ENCODE results near the gene SHISA8.

The SHISA8 gene

DNA sequence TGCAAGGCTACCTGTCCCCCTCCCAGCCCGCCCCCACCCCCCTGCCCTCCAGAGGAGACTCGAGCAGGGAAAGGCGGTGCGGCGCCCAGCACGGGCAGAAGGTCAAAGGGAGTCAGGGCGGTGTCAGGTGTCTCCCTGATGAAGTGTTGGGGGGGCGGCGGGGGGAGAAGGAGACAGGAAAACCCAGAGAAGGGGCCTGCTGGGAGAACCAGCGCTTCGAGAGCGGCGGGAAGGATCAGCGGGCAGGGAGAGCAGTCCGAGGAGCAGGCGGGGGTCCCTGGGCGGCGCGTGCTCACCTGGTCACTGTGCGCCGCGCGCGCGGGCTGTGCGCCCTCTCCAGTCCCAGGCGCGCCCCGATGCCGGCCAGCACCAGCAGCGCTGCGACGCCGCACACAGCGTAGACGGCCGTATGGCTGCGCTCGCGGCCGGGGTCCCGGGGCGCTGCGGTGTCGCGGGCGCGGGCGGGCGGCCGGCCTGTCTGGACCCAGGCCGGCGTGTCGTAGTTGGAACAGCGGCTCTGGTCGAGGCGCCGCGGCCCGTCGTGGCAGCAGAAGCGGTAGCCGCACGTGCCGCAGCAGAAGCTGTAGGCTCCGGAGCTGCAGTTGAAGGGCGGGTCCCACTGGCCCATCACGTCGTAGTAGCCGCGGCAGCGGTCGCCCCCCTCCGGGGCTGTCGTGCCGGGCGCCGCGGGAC lies 886 bp downstream of the SHISA8 start:
- TF ChIP-seq ZNF274 (IDR thresholded peaks at IDR 0.05; ENCODE audit: low read depth, low read length) = no peak
- H3K4me3 ChIP-seq (ENCODE audit: low read length) = no peak overlapping the region; the same call in 1 of the 2 replicates

DNA sequence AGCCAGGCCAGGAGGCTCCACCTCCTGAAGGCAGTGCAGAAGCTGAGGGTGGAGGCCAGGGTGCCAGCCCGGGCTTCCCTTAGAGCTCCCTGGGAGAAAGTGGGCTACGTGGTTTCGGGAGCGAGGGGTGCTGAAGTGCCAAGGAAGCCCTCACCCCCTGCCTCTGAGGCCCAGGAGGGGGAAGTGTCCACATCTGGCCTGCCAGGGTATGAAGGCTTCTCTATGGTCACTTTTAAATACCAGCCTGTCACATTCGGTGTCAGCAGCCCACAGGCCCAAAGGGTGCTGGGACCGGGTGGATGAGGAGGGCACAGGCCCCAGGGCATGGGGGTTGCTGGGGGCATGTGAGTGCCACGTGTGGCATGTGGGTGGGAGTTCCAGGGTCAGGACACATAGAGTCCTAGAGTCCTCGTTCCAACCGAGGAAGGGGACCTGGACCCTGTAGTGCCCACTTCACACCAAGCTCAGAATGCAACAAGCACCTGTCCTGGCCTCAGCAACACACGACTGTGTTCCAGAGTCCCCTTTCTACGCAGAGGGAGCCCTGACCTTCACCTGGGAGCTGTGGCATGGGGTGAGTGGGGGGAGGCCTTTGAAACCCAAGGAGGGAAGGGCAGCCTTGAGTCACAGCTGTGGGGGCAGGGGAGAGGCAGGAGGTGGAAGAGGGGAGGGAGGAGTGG lies 1.7 kb downstream of the SHISA8 start:
- H3K4me3 ChIP-seq (ENCODE audit: low read length) = no peak overlapping the region
- no peak for TF ChIP-seq ZNF274 (IDR thresholded peaks at IDR 0.05; ENCODE audit: low read depth, low read length)

DNA sequence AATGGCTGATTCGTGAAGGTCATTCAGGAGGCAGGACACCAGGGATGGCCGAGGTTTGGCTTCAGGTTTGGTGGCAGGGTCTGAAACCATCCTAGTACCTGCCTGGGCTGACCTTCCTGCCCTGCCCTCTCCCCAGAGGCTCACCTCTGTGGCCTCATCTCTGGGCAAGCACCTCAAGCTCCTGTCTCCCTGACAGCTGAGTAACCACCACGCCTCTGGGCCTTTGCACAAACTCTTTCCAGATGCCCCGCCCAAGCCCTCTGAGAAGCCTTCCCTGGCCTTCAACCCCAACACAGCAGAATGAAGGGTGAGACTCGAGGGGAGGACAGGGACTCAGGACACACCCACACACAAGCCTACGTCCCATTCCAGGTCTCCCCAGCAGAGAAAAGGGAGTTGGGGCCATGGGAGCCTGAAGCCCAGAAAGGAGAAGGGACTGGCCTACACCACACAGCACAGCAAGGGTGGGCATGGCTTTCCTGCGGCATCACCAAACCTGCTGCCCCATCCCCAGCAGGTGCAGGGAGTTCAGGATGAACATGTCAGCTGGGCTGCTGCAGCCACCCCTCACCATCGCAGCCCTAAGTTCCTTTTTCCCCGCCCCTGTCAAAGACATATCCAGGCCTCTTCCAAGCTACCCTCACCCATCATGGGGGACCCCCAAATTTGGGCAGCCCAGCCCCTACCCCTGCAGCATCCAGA lies 2.4 kb downstream of the SHISA8 start:
- TF ChIP-seq ZNF274 (IDR thresholded peaks at IDR 0.05; ENCODE audit: low read depth, low read length) = no peak

DNA sequence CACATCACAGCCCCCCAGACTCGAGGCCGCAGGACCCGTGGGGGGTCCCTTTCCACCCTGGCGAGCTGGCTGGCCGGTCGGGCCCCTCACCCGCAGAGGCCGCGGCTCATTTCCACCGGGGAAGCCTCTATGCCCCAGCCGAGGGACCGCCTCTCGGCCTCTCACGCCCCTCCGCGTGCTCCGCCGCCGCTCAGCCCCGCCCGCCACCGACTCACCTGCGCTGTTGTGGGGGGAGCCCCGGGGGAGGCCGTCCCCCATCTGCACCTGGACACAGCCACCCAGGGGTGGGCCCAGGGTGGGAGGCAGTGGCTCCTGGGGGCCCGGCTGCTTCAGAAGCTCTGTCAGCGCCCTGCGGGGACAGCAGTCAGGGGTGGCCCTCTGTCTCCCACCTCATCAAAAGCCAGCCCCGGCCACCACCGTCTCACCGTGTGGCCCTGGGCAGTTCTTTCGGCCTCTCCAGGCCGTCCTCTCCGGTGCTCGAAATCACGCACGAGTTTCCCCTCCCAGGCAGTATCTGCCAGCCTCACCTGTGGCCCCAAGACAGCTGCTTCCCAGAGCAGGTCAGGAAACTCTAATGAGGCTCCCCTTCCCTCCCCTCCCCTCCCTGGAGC lies 3.8 kb downstream of the SHISA8 start:
- no peak overlapping the region; the same call in 1 of the 2 replicates for H3K4me3 ChIP-seq (ENCODE audit: low read length)
- no peak for TF ChIP-seq ZNF274 (IDR thresholded peaks at IDR 0.05; ENCODE audit: low read depth, low read length)

More for the DNA sequence above, 2.4 kb downstream of the SHISA8 start:
- H3K4me3 ChIP-seq (ENCODE audit: low read length) = no peak overlapping the region

- no peak for TF ChIP-seq ZNF274 (IDR thresholded peaks at IDR 0.05; ENCODE audit: low read depth, low read length)
- no peak overlapping the region; the same call in 1 of the 2 replicates for H3K4me3 ChIP-seq (ENCODE audit: low read length)
These were observed 4.5 kb downstream of the SHISA8 start for GRCh38 chr22:41910050-41911000.

GRCh38 chr22:41909310-41910049 lies 5.4 kb downstream of the SHISA8 start:
- H3K4me3 ChIP-seq (ENCODE audit: low read length) = no peak overlapping the region
- no peak for TF ChIP-seq ZNF274 (IDR thresholded peaks at IDR 0.05; ENCODE audit: low read depth, low read length)

DNA sequence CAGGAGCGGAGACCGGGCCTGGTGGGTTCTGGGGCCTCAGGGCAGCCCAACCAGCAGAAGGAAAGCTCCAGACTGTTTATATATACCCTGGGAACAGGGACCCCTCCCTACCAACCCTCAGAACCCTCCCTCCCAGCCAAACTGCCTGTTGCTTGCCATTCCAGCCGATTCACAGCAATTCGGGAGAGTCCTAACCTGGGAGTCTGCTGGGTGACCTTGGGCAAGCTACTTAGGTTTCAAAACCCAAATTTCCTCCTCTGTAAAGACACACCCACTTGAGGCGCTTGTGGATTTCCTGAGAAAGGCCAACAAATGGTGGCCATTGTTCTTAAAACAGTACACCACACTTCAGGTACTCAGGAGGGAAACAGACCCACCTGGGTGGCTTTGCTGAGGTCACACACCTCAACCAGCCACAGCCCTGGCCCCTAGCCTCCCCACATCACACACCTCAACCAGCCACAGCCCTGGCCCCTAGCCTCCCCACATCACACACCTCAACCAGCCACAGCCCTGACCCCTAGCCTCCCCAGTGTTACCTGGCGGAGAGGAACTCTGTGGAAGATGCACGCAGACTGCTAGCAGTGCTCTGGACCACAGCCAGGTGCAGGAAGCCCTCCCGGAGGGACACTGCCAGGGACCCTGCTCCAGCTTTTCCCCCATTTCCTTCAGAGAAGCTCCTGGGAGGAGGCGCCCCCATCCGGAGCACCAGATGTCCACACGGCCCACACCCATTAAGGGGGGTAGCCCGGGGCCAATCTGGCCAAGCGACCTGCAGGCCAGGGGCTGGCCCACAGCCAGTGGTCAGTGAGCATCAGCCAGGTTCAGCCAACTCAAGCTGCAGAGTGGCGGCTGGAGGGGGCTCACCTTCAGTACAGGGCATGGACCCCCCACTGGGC lies 6.2 kb downstream of the SHISA8 start:
- H3K4me3 ChIP-seq (ENCODE audit: low read length) = no peak overlapping the region
- no peak for TF ChIP-seq ZNF274 (IDR thresholded peaks at IDR 0.05; ENCODE audit: low read depth, low read length)

- TF ChIP-seq ZNF274 (IDR thresholded peaks at IDR 0.05; ENCODE audit: low read depth, low read length) = no peak
- H3K4me3 ChIP-seq (ENCODE audit: low read length) = no peak overlapping the region
These were observed 7.2 kb downstream of the SHISA8 start for GRCh38 chr22:41907436-41908401.

- no peak for TF ChIP-seq ZNF274 (IDR thresholded peaks at IDR 0.05; ENCODE audit: low read depth, low read length)
- H3K4me3 ChIP-seq (ENCODE audit: low read length) = no peak overlapping the region
These were observed 8.1 kb downstream of the SHISA8 start for GRCh38 chr22:41906822-41907221.

DNA sequence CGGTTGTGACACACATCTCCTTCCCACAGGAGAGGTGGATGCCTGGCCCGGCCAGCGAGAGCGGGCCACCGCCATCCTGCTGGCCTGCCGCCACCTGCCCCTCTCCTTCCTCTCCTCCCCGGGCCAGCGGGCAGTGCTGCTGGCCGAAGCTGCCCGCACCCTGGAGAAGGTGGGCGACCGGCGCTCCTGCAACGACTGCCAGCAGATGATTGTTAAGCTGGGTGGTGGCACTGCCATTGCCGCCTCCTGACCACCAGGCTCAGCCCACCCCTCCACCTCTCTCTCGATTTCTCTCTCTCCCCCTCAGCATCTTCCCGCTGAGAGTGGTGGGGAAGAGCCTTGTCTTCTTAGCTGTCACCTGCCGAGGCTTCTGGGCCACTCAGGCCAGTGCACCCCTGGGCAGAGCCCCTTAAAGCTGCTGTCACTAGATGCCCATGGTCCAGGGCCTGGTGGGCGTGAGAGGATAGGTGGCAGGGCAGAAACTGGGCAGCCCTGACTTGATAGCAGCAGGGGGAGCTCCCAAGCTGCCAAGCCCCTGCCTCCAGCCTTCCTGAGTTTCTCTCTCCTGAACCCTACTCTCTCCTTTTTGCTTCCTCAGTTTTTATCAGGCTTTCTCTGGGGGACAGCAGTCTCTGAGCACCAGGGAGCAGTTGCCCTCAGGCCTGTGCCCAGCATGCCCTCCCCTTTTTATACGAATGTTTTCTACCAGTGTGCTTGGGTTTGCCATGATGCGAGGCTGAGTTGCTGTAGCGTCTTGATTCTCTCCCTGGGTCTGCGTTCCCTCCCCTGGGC lies 9.3 kb downstream of the SHISA8 start:
- no peak for TF ChIP-seq ZNF274 (IDR thresholded peaks at IDR 0.05; ENCODE audit: low read depth, low read length)
- H3K4me3 ChIP-seq (ENCODE audit: low read length) = no peak overlapping the region
